GM12878 (cell line): ENCODE results near the gene SETD6. TPM values are rescaled to one million over a fixed set of nuclear protein-coding genes. Genes with fewer than 3 reads are reported as not detected.
"Not testable (repeated sequence)": the region's sequence is repeated elsewhere in the genome, so short reads cannot be mapped to it uniquely, and the experiment has no call there.

Experiments
- ATAC-seq: fragments of 200-7000 bp; cut with Tn5 transposase; 3 replicates; pipeline ENCODE4 v1.9.1; 2020; ENCODE audit warnings: mild to moderate bottlenecking, moderate library complexity
- BruUV-seq: library from RNA; stranded (reverse); fragments of 400-500 nt; replicated peaks from 2 replicates; lab custom pipeline; 2021; lab: Mats Ljungman, UMichigan
- CTCF ChIA-PET: fragments of 300-600 bp; sonication (Branson Sonifier 250); formaldehyde crosslinking; extraction: SDS; loops from one replicate; lab custom pipeline; 2021; ENCODE audit warnings: inconsistent platforms; lab: Yijun Ruan, JAX
- POLR2A ChIA-PET: fragments of 350-600 bp; formaldehyde crosslinking; extraction: SDS; loops from one replicate; lab custom pipeline; 2021; ENCODE audit warnings: inconsistent platforms; lab: Charles Lee
- RAD21 ChIA-PET: fragments of 300-600 bp; sonication (Branson Sonifier 250); formaldehyde crosslinking; loops from one replicate; lab custom pipeline; 2023; ENCODE audit warnings: antibody characterized with exemption; ENCODE audit not compliant: unreplicated experiment; lab: Charles Lee
- SMC1A ChIA-PET: fragments of 300-600 bp; sonication (Branson Sonifier 250); formaldehyde crosslinking; loops from one replicate; lab custom pipeline; 2023; ENCODE audit not compliant: unreplicated experiment, uncharacterized antibody; lab: Charles Lee
- DNase-seq: peaks from one replicate; pipeline ENCODE4 v3.0.0-alpha.2; 2011; ENCODE audit warnings: low read depth, low spot score
- FAIRE-seq: peaks from 3 replicates; lab custom pipeline; 2011; peaks lifted over from hg19 to GRCh38; lab: Jason Lieb, UNC
- H2AFZ ChIP-seq: 2 replicates; pipeline ENCODE4 v1.6.0; 2011; ENCODE audit warnings: low read depth, low read length, control low read depth; ENCODE audit not compliant: control insufficient read depth
- H3K27ac ChIP-seq: 2 replicates; pipeline ENCODE4 v1.5.1; 2011; ENCODE audit warnings: control low read depth; ENCODE audit not compliant: control insufficient read depth, insufficient read depth
- H3K27me3 ChIP-seq, 2 experiments: replicated peaks in 1 of 2; 2 replicates each; pipeline versions ENCODE4 v1.6.0 to v1.6.1; 2011; ENCODE audit warnings: low read length in 1 of 2; ENCODE audit not compliant: control insufficient read depth in 2 of 2, insufficient read depth in 2 of 2
- H3K36me3 ChIP-seq, 2 experiments: 2 replicates each; pipeline ENCODE4 v1.5.1; 2011; ENCODE audit warnings: low read length in 1 of 2; ENCODE audit not compliant: control insufficient read depth in 2 of 2, insufficient read depth in 2 of 2
- H3K4me1 ChIP-seq: 2 replicates; pipeline ENCODE4 v1.6.1; 2011; ENCODE audit warnings: mild to moderate bottlenecking, low read length, moderate library complexity, mixed read lengths; ENCODE audit not compliant: control insufficient read depth, insufficient read depth
- H3K4me2 ChIP-seq: 2 replicates; pipeline ENCODE4 v1.6.0; 2011; ENCODE audit warnings: control low read depth; ENCODE audit not compliant: control insufficient read depth, insufficient read depth
- H3K4me3 ChIP-seq: fragments of 200-600 bp; sonication (generic); 2 replicates; pipeline ENCODE4 v1.5.1; 2016
- H3K79me2 ChIP-seq: 2 replicates; pipeline ENCODE4 v1.6.0; 2011; ENCODE audit warnings: low read length; ENCODE audit not compliant: control insufficient read depth, insufficient read depth
- H3K9ac ChIP-seq: 2 replicates; pipeline ENCODE4 v1.8.0; 2011; ENCODE audit warnings: low read length, control low read depth, mixed read lengths; ENCODE audit not compliant: control insufficient read depth, insufficient read depth
- H3K9me3 ChIP-seq: replicated peaks from 3 replicates; pipeline ENCODE4 v1.5.1; 2011; ENCODE audit warnings: mild to moderate bottlenecking, low read length; ENCODE audit not compliant: control insufficient read depth, insufficient read depth
- H4K20me1 ChIP-seq: 2 replicates; pipeline ENCODE4 v1.6.0; 2011; ENCODE audit not compliant: control insufficient read depth, insufficient read depth
- CBX5 ChIP-seq: sonication (generic); IDR thresholded peaks from 2 replicates; pipeline ENCODE4 v1.6.1; 2016; ENCODE audit warnings: low read depth, moderate library complexity, mild to moderate bottlenecking, inconsistent platforms
- PML ChIP-seq: IDR thresholded peaks from 2 replicates; pipeline ENCODE4 v1.6.1; 2012; ENCODE audit warnings: low read length, inconsistent platforms
- WGBS: methylation state at CpG from one replicate; pipeline ENCODE4 v1.1.6; 2016; ENCODE audit warnings: low lambda C conversion rate; ENCODE audit not compliant: insufficient replicate concordance, insufficient coverage; ENCODE audit errors: missing lambda C conversion rate; 5-methylcytosine and 5-hydroxymethylcytosine counted together
- in situ Hi-C: fragments of 300-500 bp; cut with MboI; formaldehyde crosslinking; loops from 9 replicates; pipeline ENCODE4 v1.14.3; 2018; ENCODE audit warnings: mixed read lengths
- intact Hi-C: fragments of 100-400 bp; cut with micrococcal nuclease; formaldehyde crosslinking; loops from one replicate; pipeline ENCODE4 v1.14.2; 2022; ENCODE audit not compliant: unreplicated experiment
- polyA plus RNA-seq, 11 experiments: library from polyadenylated mRNA; depleted of rRNA in 4 of 11; unstranded in 6 of 11; stranded (reverse) in 5 of 11; fragments of >200 nt; fragmentation: Nextera tagmentation in 4 of 11; fragmentation: Illumina TruSeq in 1 of 11; extraction: Ambion mirVana in 4 of 11; extraction: Trizol in 1 of 11; gene quantifications; 1 replicate in 1 of 11; 2 replicates in 10 of 11; pipeline versions ENCODE4 v1.2.1 to v1.2.3, GENCODE V29; 2011 to 2016; ENCODE audit warnings: inconsistent platforms in 2 of 11, missing spikeins in 2 of 11, low read depth in 1 of 11
- small RNA-seq: library from RNA; depleted of rRNA; stranded (forward); fragments of <200 nt; gene quantifications from one replicate; pipeline ENCODE3, GENCODE V24; 2014
- total RNA-seq, 4 experiments: library from RNA; depleted of rRNA in 3 of 4; stranded (reverse); fragments of >200 nt in 3 of 4; fragmentation: Illumina TruSeq in 1 of 4; extraction: Trizol in 1 of 4; gene quantifications; 2 replicates each; pipeline versions ENCODE4 v1.2.1 to v1.2.3, GENCODE V29; 2013 to 2021
- TF ChIP-seq, protein P1 (sequence below): IDR thresholded peaks from 2 replicates; pipeline ENCODE4 v1.6.1; 2011; ENCODE audit warnings: borderline replicate concordance, low read depth, mild to moderate bottlenecking, moderate library complexity, mixed read lengths, low read length; ENCODE audit not compliant: insufficient read depth; ENCODE audit errors: extremely low read length

SETD6 gene
- total and polyA plus RNA-seq, 10 of the 15 experiments (the other 5 are each of a cell fraction or from before 2014, with no cell fraction given) = 8.2 to 23.8 (median 16.2) TPM

DNA sequence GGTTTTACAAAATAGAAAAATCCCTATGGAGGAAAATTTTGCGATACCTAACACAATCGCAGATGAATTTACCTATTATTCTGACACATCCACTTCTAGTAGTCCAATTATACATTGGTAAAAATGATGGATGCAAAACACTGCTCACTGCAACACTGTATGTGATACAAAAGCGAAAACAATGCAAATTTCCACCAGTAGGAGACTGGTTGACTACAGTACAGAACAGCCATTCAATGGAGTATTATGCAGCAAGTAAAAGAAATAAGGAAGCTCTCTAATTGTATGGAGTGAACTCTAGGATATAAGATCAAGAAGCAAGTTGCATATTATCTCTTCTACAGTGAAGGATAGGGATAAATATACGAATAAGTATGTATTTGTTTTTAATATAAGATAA, 48.5 kb downstream of the SETD6 start (continued):
- TF ChIP-seq, protein P1, sequence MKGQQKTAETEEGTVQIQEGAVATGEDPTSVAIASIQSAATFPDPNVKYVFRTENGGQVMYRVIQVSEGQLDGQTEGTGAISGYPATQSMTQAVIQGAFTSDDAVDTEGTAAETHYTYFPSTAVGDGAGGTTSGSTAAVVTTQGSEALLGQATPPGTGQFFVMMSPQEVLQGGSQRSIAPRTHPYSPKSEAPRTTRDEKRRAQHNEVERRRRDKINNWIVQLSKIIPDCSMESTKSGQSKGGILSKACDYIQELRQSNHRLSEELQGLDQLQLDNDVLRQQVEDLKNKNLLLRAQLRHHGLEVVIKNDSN = no peak
- TF ChIP-seq PML (no peak), CBX5 (no peak)

DNA sequence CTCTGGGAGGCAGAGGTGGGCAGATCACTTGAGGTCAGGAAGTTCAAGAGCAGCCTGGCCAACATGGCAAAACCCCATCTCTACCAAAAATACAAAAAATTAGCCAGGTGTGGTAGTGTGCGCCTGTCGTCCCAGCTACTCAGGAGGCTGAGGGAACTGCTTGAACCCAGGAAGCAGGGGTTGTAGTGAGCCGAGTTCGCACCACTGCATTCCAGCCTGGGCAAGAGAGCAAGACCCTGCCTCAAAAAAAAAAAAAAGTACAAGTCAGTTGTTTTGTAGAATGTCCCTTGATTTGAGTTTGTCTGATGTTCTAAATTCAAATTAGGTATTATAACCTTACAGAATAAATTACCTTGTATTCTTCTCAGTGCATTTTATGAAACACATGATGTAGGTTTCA, 50.4 kb downstream of the SETD6 start:
- RAD21 ChIA-PET, H2AFZ ChIP-seq, H4K20me1 ChIP-seq, intact Hi-C loops, H3K27ac ChIP-seq, DNase-seq, H3K9ac ChIP-seq, BruUV-seq, H3K79me2 ChIP-seq, H3K9me3 ChIP-seq, H3K4me3 ChIP-seq, FAIRE-seq, SMC1A ChIA-PET, POLR2A ChIA-PET, H3K27me3 ChIP-seq, H3K4me2 ChIP-seq, H3K4me1 ChIP-seq, ATAC-seq: not testable (repeated sequence)
- peaks cover 1 to 40% of the 10 kb centered on the region in 2 experiments; a peak in 3 of 4 replicates for H3K36me3 ChIP-seq
- CTCF ChIA-PET = interaction anchor here (1.2 kb wide), 1 partner anchor 191 kb away, joined by 4 read pairs; no protein-coding TSS in a partner anchor
- in situ Hi-C loops = loop anchor here (25.0 kb wide), 1 partner anchor 1353 kb away; no protein-coding TSS in a partner anchor
- 90% methylated on average over 4 of the region's 4 CpGs for WGBS

Small RNA genes lying within 50 kb of the gene (small RNA-seq; reads per million reads assigned to genes)
- gene RNU6-103P (not detected), gene SNORA46 (16.7 reads per million, percentile 97 among the genes with 10 or more reads in this experiment), gene SNORA50A (not detected)

Other genes starting within 250 kb of the SETD6 start
- gene PRSS54, start 220.5 kb upstream of the SETD6 start, total RNA-seq (2014; rRNA removed) = not detected in 2 replicates
- not detected in 2 replicates for gene PRSS54, start 220.5 kb upstream of the SETD6 start, total RNA-seq (2014; rRNA removed; fragmentation: Illumina TruSeq; extraction: Trizol)
- not detected in 2 replicates for gene PRSS54, start 220.5 kb upstream of the SETD6 start, total RNA-seq (2021)
- not detected in 2 replicates for gene PRSS54, start 220.5 kb upstream of the SETD6 start, polyA plus RNA-seq (2011; rRNA removed)
- not detected in 2 replicates for gene PRSS54, start 220.5 kb upstream of the SETD6 start, polyA plus RNA-seq (2014; fragmentation: Illumina TruSeq; extraction: Trizol)
- gene PRSS54, start 220.5 kb upstream of the SETD6 start, polyA plus RNA-seq (2014; fragmentation: Nextera tagmentation; extraction: Ambion mirVana) = not detected
- not detected in 2 replicates for gene PRSS54, start 220.5 kb upstream of the SETD6 start, polyA plus RNA-seq (2014; rRNA removed)
- gene PRSS54, start 220.5 kb upstream of the SETD6 start, polyA plus RNA-seq (2016; fragmentation: Nextera tagmentation; extraction: Ambion mirVana) = not detected
- gene GINS3, start 123.0 kb upstream of the SETD6 start, total RNA-seq (2014; rRNA removed) = 16.2 and 17.7 TPM in 2 replicates
- 15.8 and 19.5 TPM in 2 replicates for gene GINS3, start 123.0 kb upstream of the SETD6 start, total RNA-seq (2014; rRNA removed; fragmentation: Illumina TruSeq; extraction: Trizol)
- 12.8 and 14.2 TPM in 2 replicates for gene GINS3, start 123.0 kb upstream of the SETD6 start, total RNA-seq (2021)
- gene GINS3, start 123.0 kb upstream of the SETD6 start, polyA plus RNA-seq (2011; rRNA removed) = 20.1 and 21.7 TPM in 2 replicates
- 20.9 and 22.4 TPM in 2 replicates for gene GINS3, start 123.0 kb upstream of the SETD6 start, polyA plus RNA-seq (2014; fragmentation: Illumina TruSeq; extraction: Trizol)
- 10 to 100 TPM; 13.6 to 14.5 TPM for gene GINS3, start 123.0 kb upstream of the SETD6 start, polyA plus RNA-seq (2014; fragmentation: Nextera tagmentation; extraction: Ambion mirVana)
- 15.7 and 16.2 TPM in 2 replicates for gene GINS3, start 123.0 kb upstream of the SETD6 start, polyA plus RNA-seq (2014; rRNA removed)
- gene GINS3, start 123.0 kb upstream of the SETD6 start, polyA plus RNA-seq (2016; fragmentation: Nextera tagmentation; extraction: Ambion mirVana) = 10 to 100 TPM; 14.5 to 15.0 TPM
- 3.3 and 3.8 TPM in 2 replicates for gene NDRG4, start 15.4 kb upstream of the SETD6 start, total RNA-seq (2014; rRNA removed)
- 1.2 and 2.5 TPM in 2 replicates for gene NDRG4, start 15.4 kb upstream of the SETD6 start, total RNA-seq (2014; rRNA removed; fragmentation: Illumina TruSeq; extraction: Trizol)
- gene NDRG4, start 15.4 kb upstream of the SETD6 start, total RNA-seq (2021) = 1.9 and 2.5 TPM in 2 replicates
- gene NDRG4, start 15.4 kb upstream of the SETD6 start, polyA plus RNA-seq (2011; rRNA removed) = 1.7 and 2.1 TPM in 2 replicates
- 1.4 and 2.7 TPM in 2 replicates for gene NDRG4, start 15.4 kb upstream of the SETD6 start, polyA plus RNA-seq (2014; fragmentation: Illumina TruSeq; extraction: Trizol)
- under 1 TPM; 0.33 to 0.39 TPM for gene NDRG4, start 15.4 kb upstream of the SETD6 start, polyA plus RNA-seq (2014; fragmentation: Nextera tagmentation; extraction: Ambion mirVana)
- gene NDRG4, start 15.4 kb upstream of the SETD6 start, polyA plus RNA-seq (2014; rRNA removed) = 3.1 and 3.3 TPM in 2 replicates
- 1 to 10 TPM; 2.0 to 2.6 TPM for gene NDRG4, start 15.4 kb upstream of the SETD6 start, polyA plus RNA-seq (2016; fragmentation: Nextera tagmentation; extraction: Ambion mirVana)
- gene CNOT1, start 114.3 kb downstream of the SETD6 start, total RNA-seq (2014; rRNA removed) = 246 and 249 TPM in 2 replicates
- gene CNOT1, start 114.3 kb downstream of the SETD6 start, total RNA-seq (2014; rRNA removed; fragmentation: Illumina TruSeq; extraction: Trizol) = 220 and 225 TPM in 2 replicates
- gene CNOT1, start 114.3 kb downstream of the SETD6 start, total RNA-seq (2021) = 199 and 213 TPM in 2 replicates
- gene CNOT1, start 114.3 kb downstream of the SETD6 start, polyA plus RNA-seq (2011; rRNA removed) = 188 and 233 TPM in 2 replicates
- gene CNOT1, start 114.3 kb downstream of the SETD6 start, polyA plus RNA-seq (2014; fragmentation: Illumina TruSeq; extraction: Trizol) = 219 and 223 TPM in 2 replicates
- gene CNOT1, start 114.3 kb downstream of the SETD6 start, polyA plus RNA-seq (2014; fragmentation: Nextera tagmentation; extraction: Ambion mirVana) = 100 to 1,000 TPM; 101 to 131 TPM
- 136 and 162 TPM in 2 replicates for gene CNOT1, start 114.3 kb downstream of the SETD6 start, polyA plus RNA-seq (2014; rRNA removed)
- 100 to 1,000 TPM; 115 to 117 TPM for gene CNOT1, start 114.3 kb downstream of the SETD6 start, polyA plus RNA-seq (2016; fragmentation: Nextera tagmentation; extraction: Ambion mirVana)
- gene SLC38A7, start 169.3 kb downstream of the SETD6 start, total RNA-seq (2014; rRNA removed) = 3.0 and 3.8 TPM in 2 replicates
- 3.4 and 4.0 TPM in 2 replicates for gene SLC38A7, start 169.3 kb downstream of the SETD6 start, total RNA-seq (2014; rRNA removed; fragmentation: Illumina TruSeq; extraction: Trizol)
- gene SLC38A7, start 169.3 kb downstream of the SETD6 start, total RNA-seq (2021) = 6.2 and 7.8 TPM in 2 replicates
- gene SLC38A7, start 169.3 kb downstream of the SETD6 start, polyA plus RNA-seq (2011; rRNA removed) = 1.1 and 2.8 TPM in 2 replicates
- 4.9 and 5.5 TPM in 2 replicates for gene SLC38A7, start 169.3 kb downstream of the SETD6 start, polyA plus RNA-seq (2014; fragmentation: Illumina TruSeq; extraction: Trizol)
- gene SLC38A7, start 169.3 kb downstream of the SETD6 start, polyA plus RNA-seq (2014; fragmentation: Nextera tagmentation; extraction: Ambion mirVana) = 1 to 10 TPM; 1.4 TPM
- gene SLC38A7, start 169.3 kb downstream of the SETD6 start, polyA plus RNA-seq (2014; rRNA removed) = 5.8 and 6.1 TPM in 2 replicates
- gene SLC38A7, start 169.3 kb downstream of the SETD6 start, polyA plus RNA-seq (2016; fragmentation: Nextera tagmentation; extraction: Ambion mirVana) = 1 to 10 TPM; 5.6 to 5.9 TPM
- 86.4 and 91.0 TPM in 2 replicates for gene GOT2, start 218.8 kb downstream of the SETD6 start, total RNA-seq (2014; rRNA removed)
- gene GOT2, start 218.8 kb downstream of the SETD6 start, total RNA-seq (2014; rRNA removed; fragmentation: Illumina TruSeq; extraction: Trizol) = 53.9 and 54.7 TPM in 2 replicates
- gene GOT2, start 218.8 kb downstream of the SETD6 start, total RNA-seq (2021) = 131 and 132 TPM in 2 replicates
- 39.2 and 41.7 TPM in 2 replicates for gene GOT2, start 218.8 kb downstream of the SETD6 start, polyA plus RNA-seq (2011; rRNA removed)
- 145 and 156 TPM in 2 replicates for gene GOT2, start 218.8 kb downstream of the SETD6 start, polyA plus RNA-seq (2014; fragmentation: Illumina TruSeq; extraction: Trizol)
- 10 to 100 TPM; 79.4 to 81.0 TPM for gene GOT2, start 218.8 kb downstream of the SETD6 start, polyA plus RNA-seq (2014; fragmentation: Nextera tagmentation; extraction: Ambion mirVana)
- gene GOT2, start 218.8 kb downstream of the SETD6 start, polyA plus RNA-seq (2014; rRNA removed) = 59.3 and 63.2 TPM in 2 replicates
- 100 to 1,000 TPM; 231 to 235 TPM for gene GOT2, start 218.8 kb downstream of the SETD6 start, polyA plus RNA-seq (2016; fragmentation: Nextera tagmentation; extraction: Ambion mirVana)